IMR-90 (cell line): Measurements from ENCODE around the gene NMT1.

Source experiments
- BHLHE40 ChIP-seq: fragments of 150-350 bp; IDR thresholded peaks from 2 replicates; pipeline ENCODE4 v1.6.1; 2016; ENCODE audit warnings: mild to moderate bottlenecking, low read depth, low read length
- CTCF ChIP-seq: conservative IDR thresholded peaks from 2 replicates; pipeline ENCODE4 v1.5.1; 2012; ENCODE audit warnings: mild to moderate bottlenecking, low read depth, low read length, improper control_type of control experiment
- ELK1 ChIP-seq: fragments of 150-350 bp; IDR thresholded peaks from 2 replicates; pipeline ENCODE4 v1.6.1; 2016; ENCODE audit warnings: low read depth, mild to moderate bottlenecking, low read length, moderate library complexity, borderline replicate concordance
- MAFK ChIP-seq: IDR thresholded peaks from 2 replicates; pipeline ENCODE4 v1.6.1; 2012; ENCODE audit warnings: low read depth, low read length, improper control_type of control experiment
- MAZ ChIP-seq: IDR thresholded peaks from 2 replicates; pipeline ENCODE4 v1.6.1; 2012; ENCODE audit warnings: low read depth, mild to moderate bottlenecking, low read length, improper control_type of control experiment, moderate library complexity, borderline replicate concordance
- MXI1 ChIP-seq: IDR thresholded peaks from 2 replicates; pipeline ENCODE4 v1.6.1; 2012; ENCODE audit warnings: low read depth, mild to moderate bottlenecking, low read length, moderate library complexity, borderline replicate concordance
- POLR2A ChIP-seq: IDR thresholded peaks from 2 replicates; pipeline ENCODE4 v1.6.1; 2012; ENCODE audit warnings: mild to moderate bottlenecking, low read depth, low read length
- RAD21 ChIP-seq: IDR thresholded peaks from 2 replicates; pipeline ENCODE4 v1.6.1; 2012; ENCODE audit warnings: low read length, improper control_type of control experiment
- RCOR1 ChIP-seq: IDR thresholded peaks from 2 replicates; pipeline ENCODE4 v1.6.1; 2012; ENCODE audit warnings: mild to moderate bottlenecking, low read length, improper control_type of control experiment; ENCODE audit not compliant: insufficient replicate concordance
- SMC3 ChIP-seq: fragments of 150-350 bp; IDR thresholded peaks from 2 replicates; pipeline ENCODE4 v1.6.1; 2016; ENCODE audit warnings: low read depth, mild to moderate bottlenecking, antibody characterized with exemption, low read length, moderate library complexity
- USF2 ChIP-seq: fragments of 150-350 bp; IDR thresholded peaks from 2 replicates; pipeline ENCODE4 v1.6.1; 2017; ENCODE audit warnings: mild to moderate bottlenecking, antibody characterized with exemption, low read length, low read depth

GRCh38 chr17:45112559-45113423, 51.7 kb downstream of the NMT1 start:
- TF ChIP-seq CTCF: no peak
- TF ChIP-seq POLR2A: no peak
- TF ChIP-seq MXI1: no peak
- TF ChIP-seq BHLHE40: no peak
- no peak for TF ChIP-seq USF2
- TF ChIP-seq SMC3: no peak
- TF ChIP-seq RAD21: no peak
- no peak for TF ChIP-seq RCOR1
- TF ChIP-seq MAZ: no peak
- TF ChIP-seq MAFK: no peak
- no peak for TF ChIP-seq ELK1
